SJSA1 (cell line): ENCODE data around the gene TMEM256. TPM values are rescaled to one million over a fixed set of nuclear protein-coding genes. Genes with fewer than 3 reads are reported as not detected.

Source experiments
- DNase-seq, 2 experiments: peaks; one replicate each; pipeline ENCODE4 v3.0.0-alpha.2; 2015 to 2020; ENCODE audit warnings: low spot score in 2 of 2, low read depth in 1 of 2
- H3K27ac ChIP-seq: fragments of 250-450 bp; sonication (Bioruptor Pico); 2 replicates; pipeline ENCODE4 v1.5.1; 2020; ENCODE audit warnings: mild to moderate bottlenecking, moderate library complexity
- H3K27me3 ChIP-seq: fragments of 250-450 bp; sonication (Bioruptor Pico); replicated peaks from 2 replicates; pipeline ENCODE4 v1.5.1; 2020; ENCODE audit warnings: mild to moderate bottlenecking, moderate library complexity
- H3K36me3 ChIP-seq: fragments of 250-450 bp; sonication (Bioruptor Pico); 2 replicates; pipeline ENCODE4 v1.5.1; 2020; ENCODE audit warnings: mild to moderate bottlenecking
- H3K4me1 ChIP-seq: fragments of 250-450 bp; sonication (Bioruptor Pico); replicated peaks from 2 replicates; pipeline ENCODE4 v1.6.1; 2021; ENCODE audit warnings: mild to moderate bottlenecking
- H3K4me3 ChIP-seq: fragments of 250-450 bp; sonication (Bioruptor Pico); 2 replicates; pipeline ENCODE4 v1.5.1; 2020; ENCODE audit warnings: mild to moderate bottlenecking
- H3K9me3 ChIP-seq: fragments of 250-450 bp; sonication (Bioruptor Pico); replicated peaks from 2 replicates; pipeline ENCODE4 v1.5.1; 2020; ENCODE audit warnings: mild to moderate bottlenecking
- total RNA-seq: library from RNA; depleted of rRNA; stranded (reverse); fragments of >200 nt; shearing (Covaris generic); gene quantifications from 2 replicates; pipeline ENCODE4 v1.2.3, GENCODE V29; 2014

The TMEM256 gene
- total RNA-seq, 1 experiment from 2014 or later: 28.8 TPM

DNA sequence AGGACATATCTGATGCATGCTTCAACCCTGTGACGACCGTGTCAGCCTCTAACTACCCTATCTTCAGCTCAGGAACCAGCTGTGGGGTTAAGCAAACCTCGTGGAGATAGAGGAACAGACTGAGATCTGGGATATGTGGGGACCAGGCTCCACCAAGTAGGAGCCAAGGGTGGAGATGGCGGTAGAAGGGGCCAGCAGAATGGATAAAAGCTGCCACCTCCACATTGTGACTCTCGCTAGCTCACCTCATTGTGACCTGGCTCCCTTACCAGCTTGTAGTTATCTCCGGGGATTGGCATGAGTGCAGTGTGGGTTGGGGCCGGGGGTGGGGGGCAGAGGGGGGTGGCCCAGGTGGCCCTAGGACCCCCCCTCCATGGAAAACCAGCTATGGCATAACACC, 21.4 kb upstream of the TMEM256 start, which contains the start of gene SPEM2:
Gene SPEM2 (plus strand): TSS at position 301 of the 400 bp plus-strand sequence. CDS start 73 bp downstream, at position 374.
- H3K27me3 ChIP-seq: no peaks in the 10 kb centered on the region
- no peaks in the 10 kb centered on the region for H3K9me3 ChIP-seq
- H3K27ac ChIP-seq: no peak within 1 kb of the TSS
- no peak for DNase-seq
- H3K36me3 ChIP-seq: no peaks in the 10 kb centered on the region
- H3K4me1 ChIP-seq: no peaks in the 10 kb centered on the region
- H3K4me3 ChIP-seq: no peak within 1 kb of the TSS

DNA sequence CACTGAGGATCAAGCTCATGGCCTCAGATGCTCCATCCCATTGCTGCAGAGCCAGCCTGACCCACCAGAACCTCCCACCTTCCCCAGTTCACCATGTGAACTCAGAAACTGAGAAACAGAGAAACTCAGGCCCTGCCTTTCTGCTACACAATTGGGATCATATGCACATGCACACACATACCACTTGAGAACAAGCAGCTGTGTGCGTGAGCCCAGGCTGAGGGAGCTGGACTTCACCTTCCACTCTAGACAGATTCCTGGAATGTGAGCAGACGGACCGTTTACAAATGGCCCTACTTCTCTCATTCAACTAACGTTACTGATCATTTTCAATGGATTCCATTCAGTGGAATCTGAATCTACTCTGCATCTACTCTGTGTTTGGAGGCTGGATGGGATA, 19.8 kb upstream of the TMEM256 start:
- Histone ChIP-seq H3K9me3 (no peaks in the 10 kb centered on the region), H3K27ac (no peak overlapping the region), H3K27me3 (no peaks in the 10 kb centered on the region), H3K4me3 (no peak overlapping the region), H3K36me3 (no peaks in the 10 kb centered on the region), H3K4me1 (no peaks in the 10 kb centered on the region)
- DNase-seq: no peak

DNA sequence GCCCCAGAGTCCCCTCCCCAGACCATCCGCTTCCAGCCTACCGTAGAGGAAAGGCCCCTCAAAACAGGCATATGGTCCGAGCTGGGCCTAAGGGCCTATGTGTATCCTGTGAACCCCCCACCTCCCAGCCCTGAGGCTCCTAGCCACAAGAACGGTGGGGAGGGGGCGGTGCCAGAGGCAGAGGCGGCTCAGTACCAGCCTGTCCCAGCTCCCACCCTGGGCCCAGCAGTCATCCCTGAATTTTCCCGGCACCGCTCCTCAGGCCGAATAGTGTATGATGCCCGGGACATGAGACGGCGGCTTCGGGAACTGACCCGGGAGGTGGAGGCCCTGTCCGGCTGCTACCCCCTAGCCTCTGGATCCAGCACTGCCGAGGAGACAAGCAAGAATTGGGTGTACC, 17.3 kb upstream of the TMEM256 start:
- H3K4me3 ChIP-seq: no peak overlapping the region
- H3K9me3 ChIP-seq: no peaks in the 10 kb centered on the region
- no peaks in the 10 kb centered on the region for H3K36me3 ChIP-seq
- no peaks in the 10 kb centered on the region for H3K27me3 ChIP-seq
- H3K4me1 ChIP-seq: no peaks in the 10 kb centered on the region
- no peak overlapping the region for H3K27ac ChIP-seq
- DNase-seq: no peak

DNA sequence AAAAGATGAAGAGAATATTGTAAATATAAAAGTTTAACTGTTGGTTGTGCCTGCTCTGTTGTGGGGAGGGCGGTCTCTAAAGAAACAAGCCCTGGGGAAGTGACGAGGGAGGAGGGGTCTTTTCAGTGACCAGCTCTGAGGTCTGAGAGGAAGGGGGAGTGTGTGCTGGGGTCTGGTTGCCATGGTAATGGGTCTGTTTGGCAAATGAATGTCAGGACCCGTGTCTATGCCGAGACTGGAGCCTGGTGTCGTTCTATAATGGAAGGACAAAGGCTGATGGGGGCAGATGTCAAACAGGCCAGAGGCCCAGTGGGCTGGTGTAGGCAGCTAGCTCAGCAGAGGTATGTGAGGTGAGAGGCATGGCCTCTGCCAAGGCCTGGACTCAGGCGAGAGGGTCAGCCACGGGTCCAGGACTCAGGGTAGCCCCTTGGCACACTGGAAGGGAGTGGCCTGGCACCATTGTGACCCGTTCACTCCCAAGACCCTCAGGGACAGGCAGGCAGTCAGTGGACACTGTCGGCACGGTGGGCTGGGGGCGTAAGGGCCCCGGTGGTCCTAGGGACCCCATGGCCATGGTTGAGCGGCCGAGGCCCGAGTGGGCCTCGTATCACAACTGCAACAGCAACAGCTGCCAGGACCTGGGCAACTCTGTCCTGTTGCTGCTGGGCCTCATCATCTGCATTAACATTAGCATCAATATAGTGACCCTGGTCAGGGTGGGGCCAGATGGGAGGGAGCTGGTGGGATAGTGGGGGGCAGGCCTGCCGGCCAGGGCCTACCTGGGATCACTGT, 16.1 kb upstream of the TMEM256 start, which contains the start of gene SPEM1:
Gene SPEM1 (plus strand): TSS at position 506 of the 792 bp plus-strand sequence. CDS start 61 bp downstream, at position 567.
- Histone ChIP-seq H3K4me3 (no peak within 1 kb of the TSS), H3K27ac (no peak within 1 kb of the TSS), H3K27me3 (no peaks in the 10 kb centered on the region), H3K9me3 (no peaks in the 10 kb centered on the region), H3K36me3 (no peaks in the 10 kb centered on the region), H3K4me1 (no peaks in the 10 kb centered on the region)
- no peak for DNase-seq

DNA sequence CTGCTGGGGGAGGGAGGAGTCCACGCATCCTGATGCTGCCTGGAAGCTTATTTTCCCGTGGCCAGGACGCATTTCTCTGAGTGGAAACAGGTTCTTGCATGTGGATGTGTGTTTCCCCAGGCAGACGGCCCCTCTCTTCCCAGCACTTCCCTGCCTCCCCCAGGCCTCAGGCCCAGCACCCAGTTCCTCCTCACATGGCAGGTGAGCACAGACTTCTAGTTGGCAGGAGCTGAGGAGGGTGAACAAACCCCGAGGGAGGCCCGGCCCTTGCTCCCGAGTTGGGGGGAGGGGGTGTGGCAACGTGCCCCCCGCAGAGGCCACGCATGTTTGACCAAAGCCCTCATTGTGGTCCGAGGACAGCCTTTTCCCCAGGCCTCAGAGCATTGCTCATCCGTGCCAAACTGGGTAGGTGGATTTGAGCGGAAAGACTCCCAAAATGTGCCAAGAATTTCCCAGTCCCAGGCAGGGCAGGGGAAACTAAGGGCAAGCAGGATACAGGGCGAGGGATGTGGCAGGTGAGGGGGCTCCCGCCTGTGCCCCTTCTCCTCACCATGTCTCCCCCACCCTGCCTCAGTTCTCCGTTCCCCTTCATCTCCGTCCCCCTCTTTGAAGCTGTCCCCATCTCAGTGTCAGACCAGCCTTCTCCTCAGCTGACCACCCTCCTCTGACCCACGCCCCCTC, 14.7 kb upstream of the TMEM256 start:
- H3K4me3 ChIP-seq: no peak overlapping the region
- no peaks in the 10 kb centered on the region for H3K27me3 ChIP-seq
- H3K4me1 ChIP-seq: no peaks in the 10 kb centered on the region
- H3K36me3 ChIP-seq: no peaks in the 10 kb centered on the region
- no peak overlapping the region for H3K27ac ChIP-seq
- no peak for DNase-seq
- no peaks in the 10 kb centered on the region for H3K9me3 ChIP-seq

DNA sequence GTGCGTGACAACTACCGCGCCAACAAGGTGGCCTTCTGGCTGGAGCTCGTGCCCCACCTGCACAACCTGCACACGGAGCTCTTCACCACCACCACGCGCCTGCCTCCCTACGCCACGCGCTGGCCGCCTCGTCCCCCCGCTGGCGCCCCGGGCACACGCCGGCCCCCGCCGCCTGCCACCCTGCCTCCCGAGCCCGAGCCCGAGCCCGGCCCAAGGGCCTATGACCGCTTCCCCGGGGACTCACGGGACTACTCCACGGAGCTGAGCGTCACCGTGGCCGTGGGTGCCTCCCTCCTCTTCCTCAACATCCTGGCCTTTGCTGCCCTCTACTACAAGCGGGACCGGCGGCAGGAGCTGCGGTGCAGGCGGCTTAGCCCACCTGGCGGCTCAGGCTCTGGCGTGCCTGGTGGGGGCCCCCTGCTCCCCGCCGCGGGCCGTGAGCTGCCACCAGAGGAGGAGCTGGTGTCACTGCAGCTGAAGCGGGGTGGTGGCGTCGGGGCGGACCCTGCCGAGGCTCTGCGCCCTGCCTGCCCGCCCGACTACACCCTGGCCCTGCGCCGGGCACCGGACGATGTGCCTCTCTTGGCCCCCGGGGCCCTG, 13.3 kb upstream of the TMEM256 start:
- Histone ChIP-seq H3K9me3 (no peaks in the 10 kb centered on the region), H3K4me3 (no peak overlapping the region), H3K36me3 (no peaks in the 10 kb centered on the region), H3K27me3 (no peaks in the 10 kb centered on the region), H3K27ac (no peak overlapping the region), H3K4me1 (no peaks in the 10 kb centered on the region)
- no peak for DNase-seq

DNA sequence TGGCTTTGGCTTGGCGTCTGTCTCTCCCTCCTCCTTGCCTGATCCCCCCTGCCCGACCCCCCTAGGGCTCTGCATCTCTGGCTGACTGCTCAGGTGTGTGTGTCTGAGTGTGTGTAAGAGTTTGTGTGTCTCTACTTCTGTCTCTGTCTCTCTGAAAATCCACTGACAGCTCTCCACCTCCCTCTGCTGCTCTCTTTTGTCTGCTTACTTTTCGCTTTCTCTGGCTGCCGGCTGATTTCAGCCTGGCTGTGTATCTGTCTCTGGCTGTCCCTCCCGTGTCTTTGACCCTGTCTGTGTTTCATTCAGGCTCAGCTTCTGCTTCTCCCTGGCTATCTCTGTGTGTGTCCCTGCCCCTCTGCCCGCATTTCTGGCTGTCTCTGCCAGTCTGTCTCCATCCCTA, 12.4 kb upstream of the TMEM256 start:
- Histone ChIP-seq H3K27ac (no peak overlapping the region), H3K4me3 (no peak overlapping the region), H3K36me3 (no peaks in the 10 kb centered on the region), H3K9me3 (no peaks in the 10 kb centered on the region), H3K27me3 (no peaks in the 10 kb centered on the region), H3K4me1 (no peaks in the 10 kb centered on the region)
- DNase-seq: no peak

DNA sequence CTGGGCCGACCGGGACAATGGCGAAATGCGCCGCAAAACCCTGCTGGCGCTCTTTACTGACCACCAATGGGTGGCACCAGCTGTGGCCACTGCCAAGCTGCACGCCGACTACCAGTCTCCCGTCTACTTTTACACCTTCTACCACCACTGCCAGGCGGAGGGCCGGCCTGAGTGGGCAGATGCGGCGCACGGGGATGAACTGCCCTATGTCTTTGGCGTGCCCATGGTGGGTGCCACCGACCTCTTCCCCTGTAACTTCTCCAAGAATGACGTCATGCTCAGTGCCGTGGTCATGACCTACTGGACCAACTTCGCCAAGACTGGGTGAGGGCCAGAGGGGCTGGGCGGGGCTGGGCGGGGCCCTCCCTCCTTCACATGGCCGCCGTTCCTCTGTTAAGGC, 11.9 kb upstream of the TMEM256 start:
- no peak for DNase-seq
- no peak overlapping the region for H3K27ac ChIP-seq
- no peaks in the 10 kb centered on the region for H3K9me3 ChIP-seq
- no peaks in the 10 kb centered on the region for H3K36me3 ChIP-seq
- no peaks in the 10 kb centered on the region for H3K4me1 ChIP-seq
- no peaks in the 10 kb centered on the region for H3K27me3 ChIP-seq
- no peak overlapping the region for H3K4me3 ChIP-seq

DNA sequence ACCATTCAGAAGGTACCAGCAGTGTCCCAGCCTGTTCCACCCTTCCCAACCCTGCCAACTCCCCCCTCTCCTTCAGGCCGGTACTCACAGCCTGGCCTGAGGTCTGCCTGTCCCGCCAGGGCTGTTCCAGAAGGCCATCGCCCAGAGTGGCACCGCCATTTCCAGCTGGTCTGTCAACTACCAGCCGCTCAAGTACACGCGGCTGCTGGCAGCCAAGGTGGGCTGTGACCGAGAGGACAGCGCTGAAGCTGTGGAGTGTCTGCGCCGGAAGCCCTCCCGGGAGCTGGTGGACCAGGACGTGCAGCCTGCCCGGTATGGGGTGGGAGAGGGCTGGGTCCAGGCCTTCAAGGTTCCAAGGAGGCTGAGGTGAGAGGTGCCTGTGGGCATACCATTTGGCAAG, 10.9 kb upstream of the TMEM256 start:
- Histone ChIP-seq H3K27me3 (no peaks in the 10 kb centered on the region), H3K4me3 (no peak overlapping the region), H3K27ac (no peak overlapping the region), H3K36me3 (no peaks in the 10 kb centered on the region), H3K9me3 (no peaks in the 10 kb centered on the region), H3K4me1 (no peaks in the 10 kb centered on the region)
- DNase-seq: no peak

DNA sequence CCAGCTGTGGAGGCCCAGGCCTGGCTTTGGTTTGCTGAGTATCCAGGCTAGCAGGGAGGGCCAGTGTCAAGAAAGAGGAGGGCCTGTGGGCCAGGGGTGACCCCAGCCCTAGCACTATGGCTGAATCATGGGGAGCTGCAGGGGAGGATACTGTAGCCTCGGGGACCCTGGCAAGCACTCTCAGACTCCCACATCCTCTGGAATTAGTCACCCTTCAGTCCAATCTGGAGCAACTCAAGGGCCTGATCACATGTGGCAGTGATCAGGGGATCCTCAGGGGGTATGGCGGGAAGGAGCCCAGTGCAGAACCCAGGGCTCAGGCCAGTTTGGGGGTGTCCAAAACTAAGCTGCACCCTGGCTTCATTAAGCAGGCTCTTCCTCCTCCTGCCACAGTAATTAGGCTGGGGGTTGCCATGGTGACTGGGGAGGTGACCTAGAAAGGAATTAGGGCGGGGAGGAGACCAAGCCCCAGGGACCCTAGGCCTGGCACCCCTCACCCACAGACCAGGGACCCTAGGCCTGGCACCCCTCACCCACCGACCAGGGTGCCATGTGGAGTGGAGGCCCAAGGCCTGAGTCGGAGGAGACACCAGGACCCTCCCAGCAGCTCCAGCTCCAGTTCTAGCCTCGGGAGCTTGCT, 9.6 kb upstream of the TMEM256 start:
- no peak overlapping the region for H3K27ac ChIP-seq
- DNase-seq: no peak
- H3K4me1 ChIP-seq: no peaks in the 10 kb centered on the region
- H3K4me3 ChIP-seq: no peak overlapping the region
- H3K9me3 ChIP-seq: no peaks in the 10 kb centered on the region
- no peaks in the 10 kb centered on the region for H3K27me3 ChIP-seq
- H3K36me3 ChIP-seq: no peaks in the 10 kb centered on the region

DNA sequence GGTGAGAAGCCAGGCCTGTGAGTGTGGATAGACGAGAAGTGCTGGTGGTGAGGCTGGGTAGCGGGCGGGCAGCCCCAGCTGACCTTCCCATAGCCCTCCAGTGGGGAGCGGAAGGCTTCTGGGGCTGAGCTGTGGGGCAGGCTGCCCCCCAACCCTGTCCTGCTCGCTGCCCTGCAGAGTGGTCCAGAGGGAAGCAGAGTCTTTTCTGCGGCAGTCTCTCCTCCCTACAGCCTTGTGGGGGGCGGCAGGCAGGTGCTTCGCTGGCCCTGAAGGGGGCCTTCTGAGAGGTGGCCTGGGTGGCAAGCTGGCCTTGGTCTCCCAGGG, 7.5 kb upstream of the TMEM256 start:
- no peaks in the 10 kb centered on the region for H3K9me3 ChIP-seq
- no peaks in the 10 kb centered on the region for H3K36me3 ChIP-seq
- no peak overlapping the region for H3K4me3 ChIP-seq
- H3K27ac ChIP-seq: no peak overlapping the region
- DNase-seq: no peak
- no peaks in the 10 kb centered on the region for H3K4me1 ChIP-seq
- no peaks in the 10 kb centered on the region for H3K27me3 ChIP-seq

DNA sequence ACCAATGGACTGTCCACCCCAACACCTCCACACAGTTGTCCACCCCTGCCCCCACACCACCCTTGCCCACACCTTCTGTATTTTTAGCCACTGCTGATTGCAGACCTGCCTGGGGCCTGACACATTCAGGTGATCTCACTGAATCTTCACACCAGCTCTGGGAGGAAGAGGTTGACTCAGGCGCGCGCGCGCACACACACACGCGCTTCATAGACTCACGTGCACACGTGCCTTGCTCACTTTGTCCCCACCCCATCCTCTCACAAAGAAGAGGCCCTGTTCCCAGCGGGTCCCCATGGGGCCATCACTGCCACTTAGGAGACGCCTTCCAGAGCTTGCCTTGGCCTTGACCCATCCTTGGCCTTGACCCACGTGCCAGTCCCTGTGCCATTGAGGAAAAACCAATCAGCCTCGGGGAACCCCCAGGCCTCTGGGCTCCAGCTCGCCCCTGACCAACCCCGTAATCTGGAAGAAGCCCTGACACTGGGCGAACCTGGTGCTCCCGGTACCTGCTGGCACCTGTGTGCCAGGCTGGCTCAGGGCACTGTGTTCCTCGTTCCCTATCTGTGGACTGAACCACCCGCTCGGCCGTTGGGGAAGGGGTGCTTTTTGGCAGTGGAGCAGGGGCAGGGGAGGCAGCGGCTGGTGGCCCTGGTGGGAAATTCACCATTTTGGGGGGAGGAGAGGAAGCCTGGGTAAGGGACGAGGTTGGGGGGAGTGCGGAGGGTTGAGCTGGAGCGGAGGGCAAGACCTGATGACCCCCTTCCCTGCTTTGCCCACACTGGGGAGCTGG, 6.9 kb upstream of the TMEM256 start:
- no peak overlapping the region for H3K27ac ChIP-seq
- no peaks in the 10 kb centered on the region for H3K36me3 ChIP-seq
- peaks cover under 1% of the 10 kb centered on the region for H3K4me1 ChIP-seq
- H3K9me3 ChIP-seq: no peaks in the 10 kb centered on the region
- DNase-seq: no peak
- no peak overlapping the region for H3K4me3 ChIP-seq
- H3K27me3 ChIP-seq: no peaks in the 10 kb centered on the region

DNA sequence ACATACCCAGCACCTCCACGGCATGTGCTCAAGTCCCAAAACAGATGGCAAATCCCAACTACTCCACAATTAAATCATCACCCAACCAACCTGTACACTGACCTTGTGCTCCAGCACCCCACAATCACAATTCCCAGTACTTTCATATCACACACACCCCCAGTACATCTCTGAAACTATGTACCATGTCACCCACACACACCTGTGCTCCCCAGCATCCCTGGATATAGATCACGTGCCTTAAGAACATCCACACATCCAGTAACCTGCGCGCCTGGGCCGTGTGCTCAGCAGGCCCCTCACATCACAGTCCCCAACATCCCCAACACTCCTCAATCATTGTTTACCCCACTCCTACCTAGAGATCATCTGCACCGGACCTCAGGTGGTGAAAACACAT, 5.8 kb upstream of the TMEM256 start:
- no peaks in the 10 kb centered on the region for H3K9me3 ChIP-seq
- no peaks in the 10 kb centered on the region for H3K27me3 ChIP-seq
- H3K4me3 ChIP-seq: no peak overlapping the region
- peaks cover 10% of the 10 kb centered on the region for H3K4me1 ChIP-seq
- DNase-seq: no peak
- no peak overlapping the region for H3K27ac ChIP-seq
- H3K36me3 ChIP-seq: no peaks in the 10 kb centered on the region
